ENCODE measurements around the gene ZNF667.

The ZNF667 gene

DNA sequence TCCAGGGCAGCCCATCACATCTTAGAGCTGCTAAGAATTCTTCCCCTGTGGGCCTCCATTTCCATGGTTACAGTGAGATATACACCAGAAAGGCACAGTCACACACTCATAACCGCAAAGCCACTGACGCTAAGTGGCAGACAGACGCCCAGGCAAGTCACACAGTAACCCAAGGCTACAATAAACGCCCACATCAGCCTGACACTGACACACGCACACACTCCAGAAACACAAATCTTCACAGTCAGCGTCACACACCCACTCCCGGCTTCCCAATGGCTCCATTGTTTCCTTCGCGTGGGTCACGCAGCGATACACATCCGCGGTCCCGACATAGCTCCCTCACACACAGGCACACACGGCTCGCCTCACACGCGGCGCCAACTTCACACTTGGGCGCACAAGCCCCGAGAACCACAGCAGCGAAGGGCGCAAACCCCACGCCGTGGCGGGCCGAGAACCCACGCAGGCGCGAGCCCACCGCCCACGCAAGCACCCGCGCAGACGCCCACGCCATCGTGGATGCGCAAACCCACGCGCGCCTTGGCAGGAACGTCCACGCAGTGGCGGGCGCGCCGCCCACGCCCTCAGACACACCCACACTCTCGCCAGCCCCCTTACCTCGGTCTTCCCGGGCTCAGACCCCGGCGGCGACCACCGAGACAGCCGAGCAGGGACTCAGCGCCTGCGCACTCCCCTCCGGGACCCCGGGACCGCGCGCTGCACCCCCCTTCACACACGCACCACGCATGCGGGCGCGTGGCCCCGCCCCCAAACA is at the start of gene ZNF667:
Gene ZNF667, minus strand, starts transcription at position 695 of the 778 bp plus-strand sequence. CDS start 14,975 bp downstream, outside the sequence.
- DNase-seq = peak; percentile 78

GRCh38 chr19:56525214-56525860 is 48.2 kb upstream of the ZNF667 start:
- no peak for DNase-seq

GRCh38 chr19:56508290-56508778 is 31.2 kb upstream of the ZNF667 start:
- no peak for DNase-seq

DNA sequence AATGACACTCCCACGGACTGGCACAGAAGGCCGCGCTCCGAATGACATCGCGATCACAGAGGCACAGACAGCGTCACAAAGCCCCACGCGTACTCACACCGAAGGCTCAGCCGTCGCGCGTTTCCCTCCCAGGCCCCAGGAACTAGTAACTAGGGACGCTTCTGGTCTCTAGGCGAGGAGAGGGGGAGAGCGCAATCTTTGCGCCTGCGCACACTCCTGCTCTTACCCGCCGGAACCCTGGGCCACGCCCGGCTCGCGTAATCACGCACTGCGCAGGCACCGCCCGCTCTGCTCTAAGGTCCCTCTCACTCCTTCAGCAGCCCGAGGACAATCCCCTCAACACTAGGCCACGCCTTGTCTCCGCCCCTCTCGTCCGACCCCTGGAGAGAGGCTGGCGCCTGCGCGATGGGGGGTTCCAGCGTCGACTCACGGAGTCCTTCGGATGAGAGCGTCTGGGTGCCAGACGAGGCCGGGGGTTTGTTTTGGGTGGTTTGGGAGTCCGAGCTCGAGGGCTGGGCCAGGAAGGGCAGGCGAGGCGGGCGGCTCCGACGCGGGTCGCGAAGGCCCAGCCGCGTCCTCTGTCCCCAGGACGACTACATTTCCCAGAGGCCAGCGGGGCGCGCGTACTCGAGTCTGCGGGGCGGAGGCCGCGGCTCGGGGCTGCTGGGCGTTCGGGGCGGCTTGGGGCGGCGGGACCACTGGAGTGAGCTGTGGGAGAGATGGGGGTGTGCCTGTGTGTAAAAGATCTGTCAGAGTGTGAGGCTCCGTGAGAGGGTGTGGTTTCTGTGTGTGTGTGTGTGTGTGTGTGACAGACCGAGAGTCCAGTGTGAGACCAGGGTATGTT is 30.5 kb upstream of the ZNF667 start, which contains the start of gene ZNF471:
Gene ZNF471, plus strand, starts transcription at position 410 of the 844 bp plus-strand sequence. CDS start 3,717 bp downstream, outside the sequence.
- peak; percentile 100 for DNase-seq

GRCh38 chr19:56504581-56504980 is 27.4 kb upstream of the ZNF667 start:
- DNase-seq = no peak

DNA sequence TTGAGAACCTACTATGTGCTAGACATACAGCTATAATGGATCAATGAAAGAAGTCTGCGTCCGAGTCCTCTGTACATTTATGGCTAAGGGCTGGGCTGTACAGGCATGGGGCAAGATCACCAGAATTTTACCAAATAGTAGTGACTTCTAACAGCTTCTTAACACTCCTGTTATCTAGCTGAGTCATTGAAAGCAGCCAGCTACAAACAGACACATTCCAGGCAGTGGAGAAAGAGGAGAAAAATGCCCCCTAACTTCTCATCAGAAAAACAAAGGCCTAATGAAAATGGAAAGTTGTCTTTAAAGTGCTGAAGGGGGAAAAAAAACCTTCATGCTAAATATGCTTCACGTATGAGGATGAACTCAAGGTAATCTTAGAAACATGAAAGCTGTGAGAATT is 14.3 kb upstream of the ZNF667 start:
- no peak for DNase-seq

DNA sequence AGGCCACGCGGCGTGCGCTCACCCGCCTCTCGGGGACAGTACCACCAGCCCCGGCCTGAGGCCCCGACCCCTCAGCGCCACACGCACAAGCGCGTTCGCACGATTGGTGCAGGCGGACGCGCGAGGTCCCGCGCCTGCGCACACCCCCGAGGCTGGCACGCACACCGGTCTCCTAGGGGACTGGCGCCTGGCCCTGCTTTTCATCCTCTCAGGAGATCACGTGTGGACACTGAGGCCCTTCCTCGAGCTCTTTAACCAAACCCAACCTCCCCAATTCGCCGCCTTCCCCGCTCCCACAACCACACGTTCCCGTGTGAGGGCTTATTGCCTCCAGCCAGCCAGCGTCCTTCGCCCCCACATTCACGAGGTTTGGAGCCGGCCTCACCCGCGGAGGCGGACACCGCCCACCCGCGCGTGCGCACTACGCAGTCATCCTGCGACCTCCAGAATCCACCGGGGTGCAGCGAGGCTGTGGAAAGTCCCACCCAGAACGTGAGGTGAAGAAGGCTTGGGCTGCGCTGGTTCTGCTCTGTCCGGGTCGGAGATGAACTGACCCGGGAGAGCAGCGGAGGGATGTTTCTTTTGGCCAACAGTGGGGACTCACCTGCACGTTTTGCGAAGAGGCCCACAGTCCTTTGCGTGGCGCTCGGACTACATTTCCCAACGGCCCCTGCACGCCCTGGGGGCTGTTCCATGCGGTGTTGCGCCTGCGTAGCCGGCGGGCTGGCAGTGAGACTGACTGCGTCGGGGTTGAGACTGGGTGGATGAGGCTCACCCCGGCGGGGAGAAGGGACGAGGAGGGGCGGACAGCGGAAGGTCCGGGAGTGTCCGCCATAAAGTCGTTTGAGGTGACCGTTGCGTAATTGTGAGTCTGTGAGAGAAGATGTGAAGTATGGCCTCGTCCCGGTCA is 539 bp upstream of the ZNF667 start:
- peak; percentile 100 for DNase-seq

DNA sequence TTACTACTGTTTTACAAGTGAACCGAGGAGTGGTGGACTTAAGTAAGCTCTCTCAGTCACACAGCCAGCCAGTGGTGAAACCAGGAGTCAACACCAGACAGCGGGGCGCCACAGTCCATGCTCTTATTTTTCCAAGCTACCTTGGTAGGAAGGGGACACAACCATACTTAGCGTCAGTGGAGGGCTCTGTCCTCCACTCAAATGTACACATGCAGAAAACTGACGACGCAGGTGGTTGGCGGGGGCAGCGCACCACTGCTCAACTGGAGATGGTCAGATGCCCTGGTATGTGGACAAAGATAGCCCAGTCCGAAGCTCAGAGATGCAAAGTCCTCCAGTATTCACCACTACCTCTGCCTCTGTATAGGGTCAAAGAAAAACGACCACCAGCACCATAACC is 1.1 kb downstream of the ZNF667 start:
- no peak for DNase-seq

DNA sequence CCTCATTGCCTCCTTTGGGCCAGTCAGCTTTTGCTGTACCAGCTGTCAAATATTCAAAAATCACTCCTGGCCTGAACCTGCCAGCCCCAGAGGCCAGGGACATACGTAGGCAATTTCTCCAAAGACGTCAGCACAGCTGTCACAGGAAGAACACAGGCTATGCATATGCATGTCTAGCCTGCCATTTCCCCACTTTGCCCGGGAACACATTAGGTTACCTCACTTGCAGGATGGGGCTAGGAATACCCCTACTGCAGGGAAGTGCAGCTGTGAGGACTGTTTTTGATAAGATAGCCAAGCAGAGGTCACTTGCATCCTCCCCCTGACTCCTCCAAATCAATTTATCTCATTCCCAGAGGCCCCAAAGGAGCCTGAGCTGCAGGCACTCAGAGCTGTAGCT is 2.8 kb downstream of the ZNF667 start:
- DNase-seq = peak; percentile 27

GRCh38 chr19:56441206-56441792 is 35.8 kb downstream of the ZNF667 start:
- no peak for DNase-seq

DNA sequence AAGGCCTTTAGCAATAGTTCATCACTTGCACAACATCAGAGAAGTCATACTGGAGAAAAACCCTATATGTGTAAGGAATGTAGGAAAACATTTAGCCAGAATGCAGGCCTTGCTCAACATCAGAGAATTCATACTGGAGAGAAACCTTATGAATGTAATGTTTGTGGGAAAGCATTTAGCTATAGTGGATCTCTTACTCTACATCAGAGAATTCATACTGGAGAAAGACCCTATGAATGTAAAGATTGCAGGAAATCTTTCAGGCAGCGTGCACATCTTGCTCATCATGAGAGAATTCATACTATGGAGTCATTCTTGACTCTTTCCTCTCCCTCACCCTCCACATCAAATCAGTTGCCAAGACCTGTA is 53.2 kb downstream of the ZNF667 start:
- no peak for DNase-seq

DNA sequence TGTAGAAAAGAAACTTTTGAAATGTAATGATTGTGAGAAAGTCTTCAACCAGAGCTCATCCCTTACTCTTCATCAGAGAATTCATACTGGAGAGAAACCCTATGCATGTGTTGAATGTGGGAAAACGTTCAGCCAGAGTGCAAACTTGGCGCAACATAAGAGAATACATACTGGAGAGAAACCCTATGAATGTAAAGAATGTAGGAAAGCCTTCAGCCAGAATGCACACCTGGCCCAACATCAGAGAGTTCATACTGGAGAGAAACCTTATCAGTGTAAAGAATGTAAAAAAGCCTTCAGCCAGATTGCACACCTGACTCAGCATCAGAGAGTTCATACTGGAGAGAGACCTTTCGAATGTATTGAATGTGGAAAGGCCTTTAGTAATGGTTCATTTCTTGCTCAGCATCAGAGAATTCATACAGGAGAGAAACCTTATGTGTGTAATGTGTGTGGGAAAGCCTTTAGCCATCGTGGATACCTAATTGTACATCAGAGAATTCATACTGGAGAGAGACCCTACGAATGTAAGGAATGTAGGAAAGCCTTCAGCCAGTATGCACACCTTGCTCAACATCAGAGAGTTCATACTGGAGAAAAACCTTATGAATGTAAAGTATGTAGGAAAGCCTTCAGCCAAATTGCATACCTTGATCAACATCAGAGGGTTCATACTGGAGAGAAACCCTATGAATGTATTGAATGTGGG is 53.7 kb downstream of the ZNF667 start:
- no peak for DNase-seq

GRCh38 chr19:56405062-56405461 is 72.1 kb downstream of the ZNF667 start:
- DNase-seq = no peak

DNA sequence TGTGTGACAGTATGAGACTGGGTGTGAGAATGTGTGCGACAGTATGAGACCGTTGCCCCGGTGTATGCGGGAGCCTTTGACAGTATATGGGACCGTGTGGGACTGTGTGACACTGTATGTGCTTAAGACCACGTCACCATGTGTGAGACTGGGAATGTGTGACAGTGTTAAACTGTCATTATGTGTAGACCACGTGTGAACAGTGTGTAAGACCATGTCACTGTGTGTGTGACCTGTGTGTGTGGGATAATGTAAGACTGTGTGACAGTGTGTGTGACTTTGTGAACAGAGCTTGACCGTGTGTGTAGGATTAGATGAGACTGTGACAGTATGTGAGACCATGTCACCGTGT is 72.5 kb downstream of the ZNF667 start:
- no peak for DNase-seq

DNA sequence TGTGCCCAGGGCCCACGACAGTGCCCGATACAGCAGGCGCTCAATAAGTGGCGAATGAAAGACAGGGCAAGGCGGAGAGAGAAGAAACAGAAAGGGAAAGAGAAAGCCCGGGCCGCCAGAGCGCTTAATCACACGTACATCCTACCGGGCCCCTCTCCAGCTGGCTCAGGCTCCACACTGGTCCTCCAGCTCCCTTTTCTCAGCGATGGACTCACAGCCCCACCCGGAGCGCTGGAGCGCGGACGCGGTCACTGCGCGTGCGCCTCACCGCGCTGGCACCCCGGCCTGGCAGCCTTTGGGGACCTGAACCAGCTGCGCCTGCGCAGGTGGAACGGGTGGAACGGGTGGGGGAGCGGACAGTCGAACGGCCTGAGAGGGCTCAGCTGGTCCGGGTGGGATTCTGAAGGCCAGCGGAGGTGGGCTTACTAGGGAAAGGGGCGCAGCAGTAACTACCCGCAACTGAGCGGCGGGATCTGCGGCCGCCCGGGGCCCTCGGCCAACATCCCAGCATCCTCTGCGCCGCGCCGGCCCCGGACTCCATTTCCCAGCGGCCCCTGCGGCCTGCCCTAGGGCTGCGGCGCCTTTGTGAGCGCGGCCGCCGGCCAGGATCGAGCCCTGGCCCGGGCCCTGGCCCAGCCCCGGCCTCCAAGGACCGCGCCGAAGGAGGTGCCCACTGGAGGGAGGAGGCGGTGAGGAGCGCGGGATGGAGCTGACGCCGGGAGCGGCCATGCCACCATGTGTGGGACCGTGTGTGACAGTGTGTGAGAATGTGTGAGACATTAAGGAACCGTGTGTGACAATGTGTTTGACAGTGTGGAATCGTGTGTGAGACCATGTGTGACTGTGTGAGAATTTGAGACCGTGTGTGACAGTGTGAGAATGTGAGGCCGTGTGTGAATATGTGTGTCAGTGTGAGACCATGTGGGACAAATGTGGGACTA is 73.1 kb downstream of the ZNF667 start, which contains the start of gene ZNF583:
Gene ZNF583, plus strand, starts transcription at position 569 of the 941 bp plus-strand sequence. CDS start 2,783 bp downstream, outside the sequence.
- DNase-seq = peak; percentile 99

DNA sequence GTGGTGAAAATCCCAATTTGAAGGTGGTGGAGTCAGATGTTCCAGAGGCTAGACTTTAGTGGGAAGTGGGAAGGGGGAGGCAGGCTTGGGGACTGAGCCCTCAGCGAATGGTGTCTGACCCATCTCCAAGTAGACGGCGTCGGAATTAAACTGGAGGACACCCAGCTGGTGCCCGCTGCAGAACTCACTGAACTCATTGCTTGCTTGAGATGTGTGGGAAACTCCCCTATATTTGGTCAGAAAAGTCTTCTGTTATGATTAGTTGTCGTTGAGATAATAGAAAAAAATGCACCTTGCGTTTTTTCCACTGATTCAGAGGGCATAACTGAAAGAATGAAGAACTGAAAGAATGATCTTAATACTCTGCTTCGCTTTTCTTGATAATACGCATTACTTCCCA is 73.9 kb downstream of the ZNF667 start:
- DNase-seq = no peak

- no peak for DNase-seq
Measured at GRCh38 chr19:56400485-56400884, 76.7 kb downstream of the ZNF667 start.

DNA sequence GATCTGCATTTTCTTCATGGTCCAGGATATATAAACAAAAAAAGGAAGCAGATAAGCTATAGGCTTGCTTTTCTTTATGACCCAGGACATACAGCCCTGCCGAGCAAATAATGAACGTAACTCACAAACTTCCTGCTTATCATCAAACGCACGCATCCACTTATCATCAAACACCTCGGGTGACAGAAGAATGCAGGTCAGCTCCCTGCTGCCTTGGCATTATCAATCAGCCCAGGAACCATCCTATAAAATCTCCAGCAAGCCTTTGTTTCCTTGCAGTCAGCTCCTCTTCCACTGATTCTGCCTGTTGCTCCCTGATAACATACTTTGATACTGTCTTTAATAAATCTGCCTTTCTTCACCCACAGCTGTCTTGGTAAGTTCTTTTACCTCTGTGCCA is 78.3 kb downstream of the ZNF667 start:
- DNase-seq = no peak

DNA sequence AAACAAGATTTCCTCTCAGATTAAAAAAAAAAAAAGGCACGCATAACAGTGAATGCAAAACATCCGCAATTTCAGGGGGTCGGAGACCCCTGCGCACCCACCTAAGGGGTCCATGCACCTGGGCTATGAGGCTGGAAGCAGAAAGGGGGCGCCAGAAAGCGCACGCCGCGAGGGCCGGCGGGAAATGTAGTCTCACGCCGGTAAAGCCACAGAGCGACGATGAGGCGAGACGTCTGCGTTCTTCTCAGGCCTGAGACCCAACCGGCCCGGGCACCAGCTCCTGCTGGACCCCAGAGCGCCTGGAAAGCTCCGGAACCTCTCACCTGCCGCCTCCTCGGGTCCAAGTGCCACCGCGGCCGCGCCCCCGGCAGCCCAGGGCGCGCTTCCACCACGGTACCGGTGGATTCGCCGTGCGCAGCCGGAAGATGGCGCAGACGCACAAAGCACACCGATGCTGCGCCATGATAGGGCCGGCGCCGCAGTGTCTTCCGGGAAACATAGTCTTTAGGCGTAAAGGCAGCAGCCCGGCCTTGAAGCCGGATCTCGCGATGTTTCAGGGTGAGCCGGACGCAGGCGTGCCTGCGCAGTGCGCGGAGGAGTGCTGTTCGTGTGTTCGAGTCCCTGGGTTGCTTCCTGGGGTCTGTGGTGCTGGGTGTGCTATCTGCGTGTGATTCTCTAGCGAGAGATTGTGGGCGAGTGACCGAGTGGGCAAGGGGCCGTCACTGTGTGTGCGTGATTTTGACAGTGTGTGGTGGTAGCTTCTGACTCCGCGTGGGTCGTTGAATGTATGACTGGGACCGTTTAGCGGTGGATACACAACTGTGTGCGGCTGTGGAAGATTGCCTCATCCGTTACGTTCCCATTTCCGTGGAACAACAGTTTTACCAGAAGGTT is 83.8 kb downstream of the ZNF667 start, which contains the start of gene ZNF582:
Gene ZNF582, minus strand, starts transcription at position 416 of the 894 bp plus-strand sequence. CDS start 1,782 bp downstream, outside the sequence.
- DNase-seq = peak; percentile 99
